Measurements from ENCODE around the gene SFXN3.

Gene SFXN3

GRCh38 chr10:101047961-101048892 is 17.2 kb downstream of the SFXN3 start:
- no peak for DNase-seq (ENCODE audit: low read depth)
- TF ChIP-seq, protein P1, sequence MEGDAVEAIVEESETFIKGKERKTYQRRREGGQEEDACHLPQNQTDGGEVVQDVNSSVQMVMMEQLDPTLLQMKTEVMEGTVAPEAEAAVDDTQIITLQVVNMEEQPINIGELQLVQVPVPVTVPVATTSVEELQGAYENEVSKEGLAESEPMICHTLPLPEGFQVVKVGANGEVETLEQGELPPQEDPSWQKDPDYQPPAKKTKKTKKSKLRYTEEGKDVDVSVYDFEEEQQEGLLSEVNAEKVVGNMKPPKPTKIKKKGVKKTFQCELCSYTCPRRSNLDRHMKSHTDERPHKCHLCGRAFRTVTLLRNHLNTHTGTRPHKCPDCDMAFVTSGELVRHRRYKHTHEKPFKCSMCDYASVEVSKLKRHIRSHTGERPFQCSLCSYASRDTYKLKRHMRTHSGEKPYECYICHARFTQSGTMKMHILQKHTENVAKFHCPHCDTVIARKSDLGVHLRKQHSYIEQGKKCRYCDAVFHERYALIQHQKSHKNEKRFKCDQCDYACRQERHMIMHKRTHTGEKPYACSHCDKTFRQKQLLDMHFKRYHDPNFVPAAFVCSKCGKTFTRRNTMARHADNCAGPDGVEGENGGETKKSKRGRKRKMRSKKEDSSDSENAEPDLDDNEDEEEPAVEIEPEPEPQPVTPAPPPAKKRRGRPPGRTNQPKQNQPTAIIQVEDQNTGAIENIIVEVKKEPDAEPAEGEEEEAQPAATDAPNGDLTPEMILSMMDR (IDR thresholded peaks at IDR 0.05; ENCODE audit: low read depth, low read length, missing control alignments), result peak; percentile 5
- H3K4me3 ChIP-seq (ENCODE audit: low read depth, low read length), result no peak overlapping the region
- in situ Hi-C loops (cut with HindIII; ENCODE audit: low sequenced_read_pairs), result no loop called here

DNA sequence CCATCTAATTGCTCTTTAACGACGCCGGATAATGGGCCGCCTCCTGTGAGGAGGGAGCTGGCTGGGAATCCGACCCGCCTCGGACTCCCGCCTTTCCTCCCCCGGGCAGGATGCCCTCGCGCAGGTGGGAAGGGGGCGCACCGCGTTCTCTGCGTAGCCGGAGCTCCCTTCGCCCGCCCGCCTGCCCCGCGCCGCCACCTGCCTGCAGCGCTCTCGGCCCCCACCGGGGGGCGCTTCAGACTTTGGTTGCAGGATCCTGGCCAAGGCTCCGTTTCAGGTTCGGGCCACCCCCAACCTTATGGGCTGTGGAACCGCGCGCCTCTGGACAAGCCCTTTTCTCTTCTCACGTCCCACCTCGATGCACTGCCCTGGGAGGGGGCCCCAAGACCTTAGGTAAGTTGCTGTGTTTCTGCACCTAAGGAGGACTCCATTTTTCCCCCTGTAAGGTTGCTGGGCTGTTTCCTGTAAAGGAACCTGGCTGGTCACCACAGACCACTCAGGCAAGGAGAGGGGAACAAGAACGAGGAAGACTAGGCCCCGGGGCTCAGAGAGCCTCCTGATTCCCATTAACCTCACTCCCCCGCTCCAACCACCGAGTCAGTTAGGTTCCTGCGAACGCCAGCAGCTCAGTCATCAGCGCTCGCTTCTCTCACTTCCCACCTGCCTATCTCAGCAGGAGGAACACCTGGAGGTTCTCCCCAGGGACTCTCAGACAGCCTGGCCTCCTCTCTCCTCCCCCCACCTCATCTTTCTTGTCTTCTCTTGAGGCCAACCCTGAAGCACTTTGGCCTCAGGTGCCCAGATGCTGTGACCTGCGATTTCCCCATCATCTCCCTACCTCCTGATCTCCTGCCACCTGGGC is 19.4 kb downstream of the SFXN3 start:
- no peak for DNase-seq (ENCODE audit: low read depth)
- in situ Hi-C loops (cut with HindIII; ENCODE audit: low sequenced_read_pairs), result no loop called here
- H3K4me3 ChIP-seq (ENCODE audit: low read depth, low read length), result peak overlapping the region; percentile 27
- TF ChIP-seq, protein P1 (IDR thresholded peaks at IDR 0.05; ENCODE audit: low read depth, low read length, missing control alignments), result peak; percentile 86

DNA sequence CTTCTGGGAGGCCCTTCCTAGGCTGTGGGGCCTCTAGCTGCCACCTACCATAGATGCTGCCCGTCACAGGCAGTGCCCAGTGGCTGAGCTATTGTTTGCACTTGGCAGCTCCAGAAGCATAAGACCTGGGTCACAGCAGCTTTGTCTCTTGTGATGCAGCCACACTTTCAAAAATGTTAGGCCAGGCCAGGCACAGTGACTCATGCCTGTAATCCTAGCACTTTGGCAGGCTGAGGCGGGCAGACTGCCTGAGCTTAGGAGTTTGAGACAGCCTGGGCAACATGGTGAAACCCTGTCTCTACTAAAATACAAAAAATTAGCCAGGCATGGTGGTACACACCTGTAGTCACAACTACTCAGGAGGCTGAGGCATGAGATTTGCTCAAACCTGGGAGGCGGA is 21.3 kb downstream of the SFXN3 start:
- DNase-seq (ENCODE audit: low read depth), result peak; percentile 57
- in situ Hi-C loops (cut with HindIII; ENCODE audit: low sequenced_read_pairs), result no loop called here
- TF ChIP-seq, protein P1 (IDR thresholded peaks at IDR 0.05; ENCODE audit: low read depth, low read length, missing control alignments), result no peak
- H3K4me3 ChIP-seq (ENCODE audit: low read depth, low read length), result no peak overlapping the region

- no peak overlapping the region for H3K4me3 ChIP-seq (ENCODE audit: low read depth, low read length)
- in situ Hi-C loops (cut with HindIII; ENCODE audit: low sequenced_read_pairs), result no loop called here
- TF ChIP-seq, protein P1 (IDR thresholded peaks at IDR 0.05; ENCODE audit: low read depth, low read length, missing control alignments), result no peak
- DNase-seq (ENCODE audit: low read depth), result no peak
Observed at GRCh38 chr10:101053516-101053915, 22.5 kb downstream of the SFXN3 start.

- no peak for DNase-seq (ENCODE audit: low read depth)
- H3K4me3 ChIP-seq (ENCODE audit: low read depth, low read length), result no peak overlapping the region
- in situ Hi-C loops (cut with HindIII; ENCODE audit: low sequenced_read_pairs), result no loop called here
- TF ChIP-seq, protein P1 (IDR thresholded peaks at IDR 0.05; ENCODE audit: low read depth, low read length, missing control alignments), result no peak
Observed at GRCh38 chr10:101054351-101054750, 23.3 kb downstream of the SFXN3 start.

- no peak overlapping the region for H3K4me3 ChIP-seq (ENCODE audit: low read depth, low read length)
- no peak for DNase-seq (ENCODE audit: low read depth)
- TF ChIP-seq, protein P1 (IDR thresholded peaks at IDR 0.05; ENCODE audit: low read depth, low read length, missing control alignments), result no peak
- in situ Hi-C loops (cut with HindIII; ENCODE audit: low sequenced_read_pairs), result no loop called here
Observed at GRCh38 chr10:101054876-101055275, 23.8 kb downstream of the SFXN3 start.

All from astrocyte of the cerebellum (primary cell).